ENCODE data around the gene THSD4. TPM values are rescaled to one million over a fixed set of nuclear protein-coding genes. Genes with fewer than 3 reads are reported as not detected.

Gene THSD4
- total RNA-seq, 1 experiment from 2014 or later: 65.4 TPM

DNA sequence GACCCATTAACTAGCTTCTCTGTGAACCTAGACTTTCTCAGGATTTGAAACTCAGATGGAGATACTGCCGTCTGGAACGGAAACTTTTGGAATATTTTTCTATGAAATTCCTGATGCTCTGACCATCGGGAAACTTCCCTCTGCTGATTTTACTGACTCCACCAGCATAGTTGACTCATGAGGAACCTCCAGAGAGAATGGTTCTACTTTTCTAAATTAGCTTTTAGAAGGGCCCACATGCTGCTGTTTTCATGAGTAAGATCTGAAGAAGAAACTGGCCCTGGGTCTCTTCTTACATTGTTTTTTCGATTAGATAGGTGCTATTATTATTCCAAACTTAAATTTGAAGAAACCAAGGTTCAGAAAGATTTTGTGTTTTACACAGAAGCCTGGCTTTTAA lies 368.8 kb downstream of the THSD4 start:
- intact Hi-C loops (cut with micrococcal nuclease; ENCODE audit: unreplicated experiment) (no loop called here), in situ Hi-C loops (cut with HindIII; ENCODE audit: low pct_unique_long_range_greater_than_20kb, low sequenced_read_pairs) (no loop called here)
- ChIA-PET CTCF (no interaction called here), POLR2A (no interaction called here)
- Histone ChIP-seq H3K36me3 (ENCODE audit: control insufficient read depth, insufficient read depth, low read length) (no peaks in the 10 kb centered on the region), H3K9me3 (ENCODE audit: control insufficient read depth, insufficient read depth, low read depth, low read length) (no peaks in the 10 kb centered on the region), H3K4me1 (ENCODE audit: control insufficient read depth, insufficient read depth, low read length) (no peaks in the 10 kb centered on the region), H3K4me3 (ENCODE audit: low read depth in 2 of 2, low read length in 2 of 2) (no peak overlapping the region), H3K27ac (ENCODE audit: low read length) (no peak overlapping the region), H3K27me3 (ENCODE audit: control insufficient read depth, insufficient read depth, low read length) (no peaks in the 10 kb centered on the region)
- BruUV-seq (replicated peaks): no TSS peak
- no peak for TF ChIP-seq REST (IDR thresholded peaks at IDR 0.05; ENCODE audit: insufficient read depth in 1 of 2, low read depth in 2 of 2, low read length in 1 of 2)
- TF ChIP-seq TCF7L2 (IDR thresholded peaks at IDR 0.05; ENCODE audit: low read depth, low read length): no peak
- TF ChIP-seq POLR2AphosphoS5 (IDR thresholded peaks at IDR 0.05; ENCODE audit: low read depth, low read length): no peak
- no peak for TF ChIP-seq SIN3A (IDR thresholded peaks at IDR 0.05; ENCODE audit: borderline replicate concordance, insufficient read depth, low read depth, low read length)
- TF ChIP-seq, protein P1, sequence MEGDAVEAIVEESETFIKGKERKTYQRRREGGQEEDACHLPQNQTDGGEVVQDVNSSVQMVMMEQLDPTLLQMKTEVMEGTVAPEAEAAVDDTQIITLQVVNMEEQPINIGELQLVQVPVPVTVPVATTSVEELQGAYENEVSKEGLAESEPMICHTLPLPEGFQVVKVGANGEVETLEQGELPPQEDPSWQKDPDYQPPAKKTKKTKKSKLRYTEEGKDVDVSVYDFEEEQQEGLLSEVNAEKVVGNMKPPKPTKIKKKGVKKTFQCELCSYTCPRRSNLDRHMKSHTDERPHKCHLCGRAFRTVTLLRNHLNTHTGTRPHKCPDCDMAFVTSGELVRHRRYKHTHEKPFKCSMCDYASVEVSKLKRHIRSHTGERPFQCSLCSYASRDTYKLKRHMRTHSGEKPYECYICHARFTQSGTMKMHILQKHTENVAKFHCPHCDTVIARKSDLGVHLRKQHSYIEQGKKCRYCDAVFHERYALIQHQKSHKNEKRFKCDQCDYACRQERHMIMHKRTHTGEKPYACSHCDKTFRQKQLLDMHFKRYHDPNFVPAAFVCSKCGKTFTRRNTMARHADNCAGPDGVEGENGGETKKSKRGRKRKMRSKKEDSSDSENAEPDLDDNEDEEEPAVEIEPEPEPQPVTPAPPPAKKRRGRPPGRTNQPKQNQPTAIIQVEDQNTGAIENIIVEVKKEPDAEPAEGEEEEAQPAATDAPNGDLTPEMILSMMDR (IDR thresholded peaks at IDR 0.05): no peak
- DNase-seq (ENCODE audit: low read depth, low spot score) (no peak), ATAC-seq (no peak)

DNA sequence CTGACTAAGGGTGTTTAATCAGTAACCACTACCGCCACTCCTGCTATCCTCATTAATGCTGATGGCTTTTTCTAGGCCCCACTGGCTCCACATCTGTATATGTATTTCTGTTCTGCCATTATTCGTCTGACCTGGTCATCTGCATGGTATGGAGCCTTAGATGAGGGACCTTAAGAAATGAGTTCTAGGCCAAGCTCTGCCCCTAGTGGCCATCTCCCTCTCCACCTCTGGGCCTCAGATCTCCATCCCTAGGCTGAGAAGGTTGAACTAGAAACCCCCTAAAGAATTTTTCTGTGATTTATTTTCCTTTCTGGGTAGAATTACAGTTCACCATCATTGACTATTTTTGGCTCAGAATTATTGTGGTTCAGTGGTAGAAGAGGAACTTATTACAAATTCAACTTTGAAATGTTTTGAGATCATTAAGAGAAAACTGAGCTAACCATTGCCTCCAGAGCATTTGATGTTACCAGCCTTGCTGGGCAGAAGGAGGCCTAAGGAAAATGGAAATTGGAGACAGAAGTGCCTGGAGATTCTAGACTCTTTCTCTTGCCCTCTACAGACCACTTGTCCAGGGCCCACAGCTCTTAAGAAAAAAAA lies 369.9 kb downstream of the THSD4 start:
- POLR2A ChIA-PET: no interaction called here

More for the DNA sequence above, 369.9 kb downstream of the THSD4 start:
- ATAC-seq: no peak; the same call in 1 of the 2 replicates
- no TSS peak for BruUV-seq (replicated peaks)
- no peak overlapping the region for H3K4me3 ChIP-seq (ENCODE audit: low read depth in 2 of 2, low read length in 2 of 2)
- no peaks in the 10 kb centered on the region for H3K9me3 ChIP-seq (ENCODE audit: control insufficient read depth, insufficient read depth, low read depth, low read length)
- H3K36me3 ChIP-seq (ENCODE audit: control insufficient read depth, insufficient read depth, low read length): no peaks in the 10 kb centered on the region
- no peak overlapping the region for H3K27ac ChIP-seq (ENCODE audit: low read length)
- in situ Hi-C loops (cut with HindIII; ENCODE audit: low pct_unique_long_range_greater_than_20kb, low sequenced_read_pairs) (no loop called here), intact Hi-C loops (cut with micrococcal nuclease; ENCODE audit: unreplicated experiment) (no loop called here)
- H3K4me1 ChIP-seq (ENCODE audit: control insufficient read depth, insufficient read depth, low read length): no peaks in the 10 kb centered on the region
- H3K27me3 ChIP-seq (ENCODE audit: control insufficient read depth, insufficient read depth, low read length): no peaks in the 10 kb centered on the region
- TF ChIP-seq TCF7L2 (IDR thresholded peaks at IDR 0.05; ENCODE audit: low read depth, low read length): no peak
- no peak for TF ChIP-seq REST (IDR thresholded peaks at IDR 0.05; ENCODE audit: insufficient read depth in 1 of 2, low read depth in 2 of 2, low read length in 1 of 2)
- TF ChIP-seq, protein P1 (IDR thresholded peaks at IDR 0.05): peak; percentile 75
- TF ChIP-seq SIN3A (IDR thresholded peaks at IDR 0.05; ENCODE audit: borderline replicate concordance, insufficient read depth, low read depth, low read length): no peak
- CTCF ChIA-PET: no interaction called here
- no peak for DNase-seq (ENCODE audit: low read depth, low spot score)
